ENCODE measurements around the gene PHAX.

- TF ChIP-seq, protein P1, sequence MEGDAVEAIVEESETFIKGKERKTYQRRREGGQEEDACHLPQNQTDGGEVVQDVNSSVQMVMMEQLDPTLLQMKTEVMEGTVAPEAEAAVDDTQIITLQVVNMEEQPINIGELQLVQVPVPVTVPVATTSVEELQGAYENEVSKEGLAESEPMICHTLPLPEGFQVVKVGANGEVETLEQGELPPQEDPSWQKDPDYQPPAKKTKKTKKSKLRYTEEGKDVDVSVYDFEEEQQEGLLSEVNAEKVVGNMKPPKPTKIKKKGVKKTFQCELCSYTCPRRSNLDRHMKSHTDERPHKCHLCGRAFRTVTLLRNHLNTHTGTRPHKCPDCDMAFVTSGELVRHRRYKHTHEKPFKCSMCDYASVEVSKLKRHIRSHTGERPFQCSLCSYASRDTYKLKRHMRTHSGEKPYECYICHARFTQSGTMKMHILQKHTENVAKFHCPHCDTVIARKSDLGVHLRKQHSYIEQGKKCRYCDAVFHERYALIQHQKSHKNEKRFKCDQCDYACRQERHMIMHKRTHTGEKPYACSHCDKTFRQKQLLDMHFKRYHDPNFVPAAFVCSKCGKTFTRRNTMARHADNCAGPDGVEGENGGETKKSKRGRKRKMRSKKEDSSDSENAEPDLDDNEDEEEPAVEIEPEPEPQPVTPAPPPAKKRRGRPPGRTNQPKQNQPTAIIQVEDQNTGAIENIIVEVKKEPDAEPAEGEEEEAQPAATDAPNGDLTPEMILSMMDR (IDR thresholded peaks at IDR 0.05): no peak
- TF ChIP-seq POLR2A (IDR thresholded peaks at IDR 0.05; ENCODE audit: low read depth) (no peak), EP300 (IDR thresholded peaks at IDR 0.05) (no peak), POLR2AphosphoS5 (IDR thresholded peaks at IDR 0.05) (no peak)
These were observed 23.8 kb upstream of the PHAX start for GRCh38 chr5:126576974-126577373.
